GM19099 (cell line): ENCODE measurements around the gene TRMT61B.

Experiments
- POLR2A ChIP-seq: IDR thresholded peaks from 3 replicates; pipeline ENCODE4 v1.6.1; 2011; ENCODE audit warnings: low read depth; ENCODE audit not compliant: insufficient read length; ENCODE audit errors: extremely low read depth

TRMT61B gene

GRCh38 chr2:28893488-28893887 is 23.4 kb upstream of the TRMT61B start:
- no peak for TF ChIP-seq POLR2A

- no peak for TF ChIP-seq POLR2A
These were observed 10.1 kb upstream of the TRMT61B start for GRCh38 chr2:28880193-28880592.

GRCh38 chr2:28871620-28872019 is 1.5 kb upstream of the TRMT61B start:
- TF ChIP-seq POLR2A = no peak

GRCh38 chr2:28869494-28870145 is 489 bp downstream of the TRMT61B start:
- no peak for TF ChIP-seq POLR2A

- TF ChIP-seq POLR2A = no peak
These were observed 1.5 kb downstream of the TRMT61B start for GRCh38 chr2:28868611-28869010.

GRCh38 chr2:28855977-28856376 is 14.1 kb downstream of the TRMT61B start:
- no peak for TF ChIP-seq POLR2A

- TF ChIP-seq POLR2A = no peak
These were observed 14.9 kb downstream of the TRMT61B start for GRCh38 chr2:28855193-28855592.

- no peak for TF ChIP-seq POLR2A
These were observed 28.1 kb downstream of the TRMT61B start for GRCh38 chr2:28842042-28842441.

GRCh38 chr2:28838971-28839370 is 31.1 kb downstream of the TRMT61B start:
- no peak for TF ChIP-seq POLR2A

GRCh38 chr2:28835781-28836180 is 34.3 kb downstream of the TRMT61B start:
- TF ChIP-seq POLR2A = no peak

GRCh38 chr2:28833740-28834470 is 36.2 kb downstream of the TRMT61B start:
- TF ChIP-seq POLR2A = no peak

- no peak for TF ChIP-seq POLR2A
These were observed 41.7 kb downstream of the TRMT61B start for GRCh38 chr2:28828382-28828781.

- no peak for TF ChIP-seq POLR2A
These were observed 45.2 kb downstream of the TRMT61B start for GRCh38 chr2:28824870-28825269.

GRCh38 chr2:28824207-28824606 is 45.9 kb downstream of the TRMT61B start:
- no peak for TF ChIP-seq POLR2A

- TF ChIP-seq POLR2A = no peak
These were observed 48.1 kb downstream of the TRMT61B start for GRCh38 chr2:28822036-28822435.

- no peak for TF ChIP-seq POLR2A
These were observed 48.7 kb downstream of the TRMT61B start for GRCh38 chr2:28821295-28821958.
